Calu3 (cell line): ENCODE data around the gene RAPGEF6. TPM values are rescaled to one million over a fixed set of nuclear protein-coding genes. Genes with fewer than 3 reads are reported as not detected.

Source experiments
- BruUV-seq: library from RNA; stranded (reverse); fragments of 400-500 nt; replicated peaks from 2 replicates; lab custom pipeline; 2021; lab: Mats Ljungman, UMichigan
- CTCF ChIA-PET: fragments of 300-600 bp; sonication (Branson Sonifier 250); formaldehyde crosslinking; loops from one replicate; lab custom pipeline; 2022; ENCODE audit warnings: antibody characterized with exemption; lab: Charles Lee
- DNase-seq: peaks from one replicate; pipeline ENCODE4 v3.0.0; 2022
- H3K27ac Mint-ChIP-seq: one replicate; pipeline ENCODE4 v1.8.0; 2022; ENCODE audit warnings: mixed read lengths; ENCODE audit not compliant: unreplicated experiment
- H3K27me3 Mint-ChIP-seq: one replicate; pipeline ENCODE4 v1.8.0; 2022; ENCODE audit warnings: mixed read lengths; ENCODE audit not compliant: unreplicated experiment
- H3K36me3 Mint-ChIP-seq: one replicate; pipeline ENCODE4 v1.8.0; 2022; ENCODE audit warnings: mild to moderate bottlenecking, moderate library complexity, mixed read lengths; ENCODE audit not compliant: insufficient read depth, unreplicated experiment
- H3K4me1 Mint-ChIP-seq: one replicate; pipeline ENCODE4 v1.8.0; 2022; ENCODE audit warnings: mild to moderate bottlenecking, low read depth, mixed read lengths; ENCODE audit not compliant: unreplicated experiment
- H3K4me3 Mint-ChIP-seq: one replicate; pipeline ENCODE4 v1.8.0; 2022; ENCODE audit warnings: mild to moderate bottlenecking, low read depth, moderate library complexity, mixed read lengths; ENCODE audit not compliant: unreplicated experiment
- H3K9me3 Mint-ChIP-seq: one replicate; pipeline ENCODE4 v1.8.0; 2022; ENCODE audit warnings: low read depth, mixed read lengths; ENCODE audit not compliant: unreplicated experiment
- intact Hi-C: fragments of 100-400 bp; cut with micrococcal nuclease; formaldehyde crosslinking; loops from one replicate; pipeline ENCODE4 v1.10.0; 2022; ENCODE audit not compliant: unreplicated experiment
- total RNA-seq: library from RNA; stranded (reverse); gene quantifications from 2 replicates; pipeline ENCODE4 v1.2.3, GENCODE V29; 2022
- TF ChIP-seq, protein P1 (sequence below): fragments of 200-600 bp; IDR thresholded peaks from one replicate; pipeline ENCODE4 v1.8.0; 2022; ENCODE audit warnings: antibody characterized with exemption; ENCODE audit not compliant: unreplicated experiment

Gene RAPGEF6
- total RNA-seq, 1 experiment from 2014 or later, result 27.3 TPM

GRCh38 chr5:131423056-131423455, 212.0 kb downstream of the RAPGEF6 start:
- no TSS peak for BruUV-seq
- Mint-ChIP-seq H3K36me3 (peaks cover 10% of the 10 kb centered on the region), H3K27ac (no peak overlapping the region), H3K9me3 (no peaks in the 10 kb centered on the region), H3K27me3 (no peaks in the 10 kb centered on the region), H3K4me1 (no peaks in the 10 kb centered on the region), H3K4me3 (no peak overlapping the region)
- no peak for DNase-seq
- intact Hi-C loops, result loop anchor here (1.0 to 5.0 kb wide), 2 partner anchors 584 to 639 kb away; partner anchors contain the start of gene IL3
- CTCF ChIA-PET, result interaction anchor here (1.1 to 1.6 kb wide), 2 partner anchors 159 to 585 kb away, joined by 4 to 10 read pairs; partner anchors contain the start of gene CDC42SE2
- TF ChIP-seq, protein P1, sequence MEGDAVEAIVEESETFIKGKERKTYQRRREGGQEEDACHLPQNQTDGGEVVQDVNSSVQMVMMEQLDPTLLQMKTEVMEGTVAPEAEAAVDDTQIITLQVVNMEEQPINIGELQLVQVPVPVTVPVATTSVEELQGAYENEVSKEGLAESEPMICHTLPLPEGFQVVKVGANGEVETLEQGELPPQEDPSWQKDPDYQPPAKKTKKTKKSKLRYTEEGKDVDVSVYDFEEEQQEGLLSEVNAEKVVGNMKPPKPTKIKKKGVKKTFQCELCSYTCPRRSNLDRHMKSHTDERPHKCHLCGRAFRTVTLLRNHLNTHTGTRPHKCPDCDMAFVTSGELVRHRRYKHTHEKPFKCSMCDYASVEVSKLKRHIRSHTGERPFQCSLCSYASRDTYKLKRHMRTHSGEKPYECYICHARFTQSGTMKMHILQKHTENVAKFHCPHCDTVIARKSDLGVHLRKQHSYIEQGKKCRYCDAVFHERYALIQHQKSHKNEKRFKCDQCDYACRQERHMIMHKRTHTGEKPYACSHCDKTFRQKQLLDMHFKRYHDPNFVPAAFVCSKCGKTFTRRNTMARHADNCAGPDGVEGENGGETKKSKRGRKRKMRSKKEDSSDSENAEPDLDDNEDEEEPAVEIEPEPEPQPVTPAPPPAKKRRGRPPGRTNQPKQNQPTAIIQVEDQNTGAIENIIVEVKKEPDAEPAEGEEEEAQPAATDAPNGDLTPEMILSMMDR, result peak; percentile 54

- no peaks in the 10 kb centered on the region for H3K9me3 Mint-ChIP-seq
- TF ChIP-seq, protein P1, result no peak
- no peaks in the 10 kb centered on the region for H3K4me1 Mint-ChIP-seq
- peaks cover 10% of the 10 kb centered on the region for H3K36me3 Mint-ChIP-seq
- no peaks in the 10 kb centered on the region for H3K27me3 Mint-ChIP-seq
- intact Hi-C loops, result loop anchor here (5.0 kb wide), 2 partner anchors 308 to 642 kb away; partner anchors contain the start of gene IL3
- H3K27ac Mint-ChIP-seq, result no peak overlapping the region
- no TSS peak for BruUV-seq
- CTCF ChIA-PET, result no interaction called here
- no peak overlapping the region for H3K4me3 Mint-ChIP-seq
- no peak for DNase-seq
Observed at GRCh38 chr5:131419877-131420276, 215.2 kb downstream of the RAPGEF6 start.

GRCh38 chr5:131418846-131419245, 216.2 kb downstream of the RAPGEF6 start:
- H3K4me3 Mint-ChIP-seq, result no peak overlapping the region
- no peaks in the 10 kb centered on the region for H3K9me3 Mint-ChIP-seq
- no peaks in the 10 kb centered on the region for H3K4me1 Mint-ChIP-seq
- CTCF ChIA-PET, result no interaction called here
- peaks cover 10% of the 10 kb centered on the region for H3K36me3 Mint-ChIP-seq
- DNase-seq, result no peak
- no TSS peak for BruUV-seq
- intact Hi-C loops, result loop anchor here (5.0 kb wide), 1 partner anchor 307 kb away; no protein-coding TSS in a partner anchor
- TF ChIP-seq, protein P1, result no peak
- no peaks in the 10 kb centered on the region for H3K27me3 Mint-ChIP-seq
- H3K27ac Mint-ChIP-seq, result no peak overlapping the region

DNA sequence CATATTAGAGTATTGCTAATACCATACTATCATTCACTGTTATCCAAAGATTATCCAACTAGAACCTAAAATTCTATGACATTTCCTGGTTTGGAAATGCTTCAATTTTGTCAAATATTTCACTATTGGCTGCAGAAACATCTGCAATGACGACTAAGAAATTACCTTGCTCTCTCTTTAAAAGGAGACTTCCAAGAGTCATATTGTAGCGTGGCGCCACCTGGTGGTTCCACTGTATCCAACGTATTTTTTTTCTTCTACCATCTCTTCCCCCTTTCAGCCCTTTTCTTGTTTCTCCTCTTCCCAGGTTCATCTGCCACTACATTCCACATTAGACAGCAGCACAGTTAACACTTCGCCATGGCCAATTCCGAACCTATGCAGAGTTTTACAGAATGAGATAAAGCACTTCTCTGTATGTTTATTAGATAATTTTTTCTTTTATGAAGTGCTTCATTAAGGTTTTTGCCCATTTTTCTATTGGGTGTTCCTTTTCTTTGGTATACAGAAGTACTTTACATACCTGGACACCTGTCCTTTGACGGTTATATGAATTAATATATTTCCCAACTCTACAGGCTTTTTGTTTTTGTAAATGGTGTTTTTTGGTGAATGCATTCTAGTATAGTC, 217.7 kb downstream of the RAPGEF6 start:
- intact Hi-C loops, result loop anchor here (1.0 to 5.0 kb wide), 4 partner anchors 253 to 1519 kb away; no protein-coding TSS in a partner anchor
- no peak overlapping the region for H3K4me3 Mint-ChIP-seq
- no peaks in the 10 kb centered on the region for H3K9me3 Mint-ChIP-seq
- peaks cover 15% of the 10 kb centered on the region for H3K36me3 Mint-ChIP-seq
- CTCF ChIA-PET, result no interaction called here
- TF ChIP-seq, protein P1, result peak; percentile 80
- no peaks in the 10 kb centered on the region for H3K4me1 Mint-ChIP-seq
- peak; percentile 86 for DNase-seq
- peak overlapping the region; percentile 42 for H3K27ac Mint-ChIP-seq
- H3K27me3 Mint-ChIP-seq, result no peaks in the 10 kb centered on the region
- BruUV-seq, result no TSS peak
